Lung (tissue), 12 donors: Measurements from ENCODE around the gene NTRK3. TPM values are rescaled to one million over a fixed set of nuclear protein-coding genes. Genes with fewer than 3 reads are reported as not detected.

ENCODE experiments used
- ATAC-seq: fragments of 200-7000 bp; cut with Tn5 transposase; one replicate; pipeline ENCODE4 v1.9.1; 2020; ENCODE audit warnings: moderate number of reproducible peaks; ENCODE audit not compliant: insufficient read depth, low FRiP score
- DNase-seq, 3 donors: peaks; one replicate each; pipeline ENCODE4 v3.0.0-alpha.2; 2013 to 2017
- H3K27ac ChIP-seq, 2 donors: one replicate each; pipeline ENCODE4 v1.5.1; 2013; ENCODE audit warnings: mild to moderate bottlenecking in 2 of 2, moderate library complexity in 2 of 2, control low read depth in 1 of 2, inconsistent platforms in 1 of 2, low read depth in 1 of 2, low read length in 1 of 2
- H3K27me3 ChIP-seq, 3 donors: one replicate each; pipeline ENCODE4 v1.5.1; 2013; ENCODE audit warnings: low read length in 2 of 3; ENCODE audit not compliant: control insufficient read depth in 3 of 3, insufficient read depth in 3 of 3
- H3K36me3 ChIP-seq, 4 donors: one replicate each; pipeline ENCODE4 v1.5.1; 2013; ENCODE audit warnings: low read length in 4 of 4, mild to moderate bottlenecking in 1 of 4, moderate library complexity in 1 of 4; ENCODE audit not compliant: control insufficient read depth in 4 of 4, insufficient read depth in 4 of 4
- H3K4me1 ChIP-seq, 5 donors: one replicate each; pipeline ENCODE4 v1.5.1; 2013; ENCODE audit warnings: low read length in 5 of 5, mild to moderate bottlenecking in 2 of 5, moderate library complexity in 1 of 5; ENCODE audit not compliant: control insufficient read depth in 5 of 5, insufficient read depth in 5 of 5
- H3K4me3 ChIP-seq: one replicate; pipeline ENCODE4 v1.5.1; 2013; ENCODE audit warnings: mild to moderate bottlenecking, control low read depth, moderate library complexity
- H3K9ac ChIP-seq, 2 donors: one replicate each; pipeline ENCODE4 v1.5.1; 2013; ENCODE audit warnings: low read length in 2 of 2, control low read depth in 1 of 2; ENCODE audit not compliant: insufficient read depth in 1 of 2
- H3K9me3 ChIP-seq, 4 donors: one replicate each; pipeline ENCODE4 v1.5.1; 2013; ENCODE audit warnings: low read length in 3 of 4, mild to moderate bottlenecking in 1 of 4, moderate library complexity in 1 of 4; ENCODE audit not compliant: control insufficient read depth in 4 of 4, insufficient read depth in 3 of 4
- CTCF ChIP-seq: IDR thresholded peaks from 2 replicates; pipeline ENCODE4 v1.5.1; 2012; ENCODE audit warnings: mild to moderate bottlenecking; ENCODE audit errors: control extremely low read depth, extremely low read depth
- WGBS, 2 donors: extraction: QIAGEN DNeasy Blood & Tissue Kit; methylation state at CpG; one replicate each; pipeline ENCODE4 v1.1.7; 2013; 5-methylcytosine and 5-hydroxymethylcytosine counted together
- polyA plus RNA-seq, 2 donors: library from polyadenylated mRNA; stranded (reverse); fragments of 200-250 nt; gene quantifications; one replicate each; pipeline ENCODE4 v1.2.1, GENCODE V29; 2013
- total RNA-seq, 2 donors: library from RNA; depleted of rRNA in 1 of 2; stranded (reverse); fragments of >200 nt in 1 of 2; gene quantifications; one replicate each; pipeline ENCODE4 v1.2.1, GENCODE V29; 2014 to 2021
- donor health status: control.
- donor health status: control.
- donor health status: Bipolar disorder and iron deficiency.
- donor health status: healthy.
- donor health status: DM: yes; HTN: yes; CAD: no.

Gene NTRK3
- total and polyA plus RNA-seq, 4 donors: 0.44 to 11.0 (median 4.2) TPM

- Histone ChIP-seq H3K9ac (no peak overlapping the region), H3K9me3 (peaks cover 0 to 2% (median 0%) of the 10 kb centered on the region in 4 donors), H3K27me3 (no peaks in the 10 kb centered on the region), H3K36me3 (no peaks in the 10 kb centered on the region), H3K4me1 (no peaks in the 10 kb centered on the region), H3K27ac (no peak overlapping the region), H3K4me3 (no peak overlapping the region)
- no peak for ATAC-seq
- 65 to 78% methylated on average over 5 of the region's 5 CpGs for WGBS, 2 donors
- DNase-seq: no peak
- TF ChIP-seq CTCF: no peak
Observed at GRCh38 chr15:87930457-87930856, 326.1 kb downstream of the NTRK3 start.

GRCh38 chr15:87929841-87930240 lies 326.7 kb downstream of the NTRK3 start:
- DNase-seq (no peak), ATAC-seq (no peak)
- Histone ChIP-seq H3K27me3 (no peaks in the 10 kb centered on the region), H3K36me3 (no peaks in the 10 kb centered on the region), H3K27ac (no peak overlapping the region), H3K9me3 (peaks cover 0 to 2% (median 0%) of the 10 kb centered on the region in 4 donors), H3K4me3 (no peak overlapping the region), H3K9ac (no peak overlapping the region), H3K4me1 (no peaks in the 10 kb centered on the region)
- no peak for TF ChIP-seq CTCF
- WGBS, 2 donors: 72 to 84% methylated on average over 2 of the region's 2 CpGs

GRCh38 chr15:87924433-87924832 lies 332.1 kb downstream of the NTRK3 start:
- ATAC-seq: no peak
- Histone ChIP-seq H3K9me3 (no peaks in the 10 kb centered on the region), H3K4me1 (no peaks in the 10 kb centered on the region), H3K9ac (no peak overlapping the region), H3K27ac (no peak overlapping the region), H3K36me3 (no peaks in the 10 kb centered on the region), H3K27me3 (no peaks in the 10 kb centered on the region), H3K4me3 (no peak overlapping the region)
- DNase-seq: no peak
- TF ChIP-seq CTCF: no peak
- WGBS, 2 donors: 43 to 75% methylated on average over 1 of the region's 1 CpG

- DNase-seq: no peak
- no peaks in the 10 kb centered on the region for H3K36me3 ChIP-seq
- H3K4me1 ChIP-seq: no peaks in the 10 kb centered on the region
- H3K27me3 ChIP-seq: no peaks in the 10 kb centered on the region
- WGBS, 2 donors: 87 to 92% methylated on average over 3 of the region's 3 CpGs
- no peak for TF ChIP-seq CTCF
- no peak overlapping the region for H3K4me3 ChIP-seq
- H3K9ac ChIP-seq: no peak overlapping the region
- ATAC-seq: no peak
- peaks cover 0 to 2% (median 0%) of the 10 kb centered on the region in 4 donors for H3K9me3 ChIP-seq
- H3K27ac ChIP-seq: no peak overlapping the region
Observed at GRCh38 chr15:87919064-87919463, 337.5 kb downstream of the NTRK3 start.
